RWPE2 (cell line): ENCODE measurements around the gene CERK.
A peak's percentile ranks its signal among the peaks of the same experiment; 100 is the strongest.
"Not testable (repeated sequence)": the region's sequence is repeated elsewhere in the genome, so short reads cannot be mapped to it uniquely, and the experiment has no call there.

Experiments
- ATAC-seq: fragments of 200-7000 bp; cut with Tn5 transposase; 3 replicates; pipeline ENCODE4 v1.9.1; 2021; ENCODE audit warnings: low read depth
- DNase-seq: peaks from one replicate; pipeline ENCODE4 v3.0.0-alpha.2; 2020; ENCODE audit warnings: low spot score
- H3K27ac ChIP-seq: fragments of 450-650 bp; 2 replicates; pipeline ENCODE4 v1.5.1; 2017; ENCODE audit warnings: mild to moderate bottlenecking; ENCODE audit not compliant: poor library complexity, severe bottlenecking
- H3K27me3 ChIP-seq: fragments of 250-450 bp; sonication (Bioruptor Pico); 2 replicates; pipeline ENCODE4 v1.5.1; 2021; ENCODE audit warnings: mild to moderate bottlenecking, moderate library complexity; ENCODE audit not compliant: insufficient read depth, poor library complexity, severe bottlenecking
- H3K36me3 ChIP-seq: fragments of 250-450 bp; sonication (Bioruptor Pico); 2 replicates; pipeline ENCODE4 v1.5.1; 2020; ENCODE audit warnings: low read depth, mild to moderate bottlenecking, moderate library complexity
- H3K4me1 ChIP-seq: fragments of 250-450 bp; sonication (Bioruptor Pico); 2 replicates; pipeline ENCODE4 v1.5.1; 2021; ENCODE audit warnings: mild to moderate bottlenecking, moderate library complexity; ENCODE audit not compliant: insufficient read depth, poor library complexity, severe bottlenecking
- H3K4me3 ChIP-seq: fragments of 250-450 bp; sonication (Bioruptor Pico); 2 replicates; pipeline ENCODE4 v1.5.1; 2021; ENCODE audit warnings: mild to moderate bottlenecking, moderate library complexity; ENCODE audit not compliant: severe bottlenecking
- H3K9me3 ChIP-seq: fragments of 250-450 bp; sonication (Bioruptor Pico); 2 replicates; pipeline ENCODE4 v1.5.1; 2021; ENCODE audit warnings: mild to moderate bottlenecking, moderate library complexity; ENCODE audit not compliant: severe bottlenecking
- TF ChIP-seq, protein P1 (sequence below): fragments of 450-650 bp; IDR thresholded peaks from one replicate; pipeline ENCODE4 v1.5.1; 2017; ENCODE audit warnings: mild to moderate bottlenecking, moderate library complexity; ENCODE audit not compliant: poor library complexity, severe bottlenecking

Gene CERK

DNA sequence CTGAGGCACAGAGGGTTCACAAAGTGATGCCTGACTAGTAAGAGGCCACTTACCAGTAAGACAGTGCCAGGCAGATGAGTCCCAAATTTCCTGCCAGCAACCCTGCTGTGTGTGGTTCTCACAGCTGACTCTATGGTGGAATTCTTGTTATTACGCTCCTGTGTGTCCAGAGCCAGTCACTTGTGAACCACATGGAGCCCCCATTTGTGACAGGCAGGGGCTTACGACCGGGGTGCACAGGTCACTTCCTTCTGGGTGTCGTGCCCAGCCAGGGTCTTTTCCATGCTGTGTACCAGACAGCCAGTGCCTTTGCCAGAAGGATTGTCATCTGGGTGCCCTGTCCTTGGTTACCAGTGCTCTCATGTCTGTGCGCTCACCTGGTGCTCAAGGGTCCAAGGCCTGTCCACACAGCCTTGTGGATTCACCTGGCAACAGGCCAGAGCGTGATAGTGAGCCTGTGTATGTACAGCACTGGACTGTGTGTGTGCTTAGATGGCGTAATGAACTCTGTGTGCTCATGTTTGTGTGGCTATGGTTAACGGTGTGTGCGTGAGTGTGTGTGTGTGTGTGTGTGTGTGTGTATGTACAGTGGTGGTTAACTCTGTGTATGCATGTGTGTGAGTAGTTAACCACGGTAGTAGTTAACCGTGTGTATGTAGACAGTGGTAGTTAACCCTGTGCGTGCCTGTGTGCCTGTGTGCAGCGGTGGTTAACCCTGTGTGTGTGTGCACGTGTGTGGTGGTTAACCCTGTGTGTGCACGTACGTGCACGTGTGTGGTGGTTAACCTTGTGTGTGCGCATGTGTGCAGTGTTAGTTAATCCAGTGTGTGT lies 99.2 kb downstream of the CERK start:
- TF ChIP-seq, protein P1, sequence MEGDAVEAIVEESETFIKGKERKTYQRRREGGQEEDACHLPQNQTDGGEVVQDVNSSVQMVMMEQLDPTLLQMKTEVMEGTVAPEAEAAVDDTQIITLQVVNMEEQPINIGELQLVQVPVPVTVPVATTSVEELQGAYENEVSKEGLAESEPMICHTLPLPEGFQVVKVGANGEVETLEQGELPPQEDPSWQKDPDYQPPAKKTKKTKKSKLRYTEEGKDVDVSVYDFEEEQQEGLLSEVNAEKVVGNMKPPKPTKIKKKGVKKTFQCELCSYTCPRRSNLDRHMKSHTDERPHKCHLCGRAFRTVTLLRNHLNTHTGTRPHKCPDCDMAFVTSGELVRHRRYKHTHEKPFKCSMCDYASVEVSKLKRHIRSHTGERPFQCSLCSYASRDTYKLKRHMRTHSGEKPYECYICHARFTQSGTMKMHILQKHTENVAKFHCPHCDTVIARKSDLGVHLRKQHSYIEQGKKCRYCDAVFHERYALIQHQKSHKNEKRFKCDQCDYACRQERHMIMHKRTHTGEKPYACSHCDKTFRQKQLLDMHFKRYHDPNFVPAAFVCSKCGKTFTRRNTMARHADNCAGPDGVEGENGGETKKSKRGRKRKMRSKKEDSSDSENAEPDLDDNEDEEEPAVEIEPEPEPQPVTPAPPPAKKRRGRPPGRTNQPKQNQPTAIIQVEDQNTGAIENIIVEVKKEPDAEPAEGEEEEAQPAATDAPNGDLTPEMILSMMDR, result no peak
- Histone ChIP-seq H3K27ac (no peak overlapping the region), H3K36me3 (no peaks in the 10 kb centered on the region), H3K27me3 (no peaks in the 10 kb centered on the region), H3K4me1 (no peaks in the 10 kb centered on the region), H3K4me3 (no peak overlapping the region), H3K9me3 (no peaks in the 10 kb centered on the region)
- DNase-seq (no peak), ATAC-seq (no peak)

DNA sequence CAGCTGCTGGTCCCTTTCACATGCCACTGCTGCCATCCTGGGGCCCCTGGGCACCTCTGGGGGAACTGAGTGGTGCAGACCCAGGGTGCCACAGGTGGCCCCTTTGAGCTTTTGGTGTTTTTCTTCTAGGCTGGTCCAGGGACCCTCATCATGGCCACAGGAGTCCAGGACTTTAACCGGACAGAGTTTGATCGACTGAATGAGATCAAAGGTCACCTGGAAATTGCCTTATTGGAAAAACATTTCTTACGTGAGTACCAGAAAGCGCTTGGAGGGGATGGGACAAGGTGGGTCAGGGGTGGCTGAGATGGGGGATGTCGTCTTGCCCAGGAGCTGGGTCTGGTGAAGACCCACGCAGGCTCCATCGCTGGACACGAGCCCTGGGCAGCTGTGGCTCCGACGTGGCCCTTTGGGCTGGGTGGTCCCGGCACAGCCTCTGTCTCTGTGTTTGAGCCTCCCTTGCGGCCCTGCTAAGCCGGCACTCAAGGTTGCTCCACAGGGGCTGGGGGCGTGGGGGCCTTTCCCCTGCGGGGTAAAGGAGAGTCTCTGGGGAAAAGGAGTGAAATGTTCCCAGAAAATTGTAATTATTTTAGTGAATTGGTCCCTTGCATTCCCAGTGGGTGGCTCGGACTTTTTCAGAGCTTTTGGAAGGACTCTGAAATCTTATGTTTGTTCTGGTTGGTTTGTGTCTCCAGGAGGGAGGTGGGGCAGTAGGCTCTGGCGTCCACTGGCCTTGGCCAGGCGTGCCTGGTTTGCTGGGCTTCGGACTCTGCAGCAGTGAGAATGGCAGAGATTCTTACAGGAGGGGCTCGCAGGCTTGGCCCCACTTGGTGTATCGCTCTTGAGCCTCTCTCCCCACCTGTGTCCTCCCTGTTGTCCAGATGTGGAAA lies 100.1 kb downstream of the CERK start:
- no peak overlapping the region for H3K27ac ChIP-seq
- no peaks in the 10 kb centered on the region for H3K36me3 ChIP-seq
- DNase-seq (no peak), ATAC-seq (no peak)
- H3K9me3 ChIP-seq, result no peaks in the 10 kb centered on the region
- no peaks in the 10 kb centered on the region for H3K27me3 ChIP-seq
- TF ChIP-seq, protein P1, result no peak
- H3K4me1 ChIP-seq, result no peaks in the 10 kb centered on the region
- H3K4me3 ChIP-seq, result no peak overlapping the region

DNA sequence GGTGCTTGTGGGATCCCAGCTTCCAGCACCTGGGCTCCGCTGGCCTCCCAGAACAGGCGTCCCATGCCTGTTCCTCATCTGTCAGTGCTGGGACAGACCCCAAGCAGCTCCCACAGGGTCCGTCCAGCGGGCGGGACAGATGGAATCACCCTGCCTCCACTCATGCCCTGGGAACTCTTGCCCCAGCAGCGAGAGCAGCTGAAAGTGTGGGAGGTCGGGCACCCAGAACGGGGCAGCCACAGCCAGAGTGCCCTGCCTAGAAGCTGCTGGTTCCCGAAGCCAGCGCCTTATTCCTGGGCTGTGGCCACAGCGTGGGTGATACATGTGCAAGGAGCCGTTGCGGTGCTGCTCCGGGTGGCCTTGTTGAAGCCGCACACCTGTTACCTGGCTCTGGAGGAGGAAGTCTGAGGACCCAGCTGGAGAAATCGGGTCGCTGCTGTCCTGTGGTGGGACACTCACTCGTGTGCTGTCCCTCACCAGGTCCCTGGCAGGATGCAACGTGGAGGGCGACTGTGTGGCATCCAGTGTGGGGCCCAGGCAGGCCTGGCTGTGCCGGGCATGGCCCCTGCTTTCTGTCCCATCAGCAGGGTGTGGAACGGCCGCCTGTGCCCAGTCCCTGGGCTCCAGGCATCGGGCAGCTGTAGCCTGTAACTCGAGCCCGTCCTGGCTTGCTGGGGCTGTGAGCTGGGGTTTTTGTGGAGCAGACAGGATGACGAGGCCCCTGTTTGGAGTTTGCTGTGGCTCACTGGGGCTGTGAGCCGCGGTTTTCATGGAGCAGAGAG lies 101.6 kb downstream of the CERK start:
- ATAC-seq (0 out of 3 replicates have a peak, but pooled peaks have one; percentile 13), DNase-seq (no peak)
- Histone ChIP-seq H3K36me3 (no peaks in the 10 kb centered on the region), H3K4me1 (no peaks in the 10 kb centered on the region), H3K4me3 (no peak overlapping the region), H3K27me3 (no peaks in the 10 kb centered on the region), H3K9me3 (no peaks in the 10 kb centered on the region), H3K27ac (no peak overlapping the region)
- TF ChIP-seq, protein P1, result no peak

DNA sequence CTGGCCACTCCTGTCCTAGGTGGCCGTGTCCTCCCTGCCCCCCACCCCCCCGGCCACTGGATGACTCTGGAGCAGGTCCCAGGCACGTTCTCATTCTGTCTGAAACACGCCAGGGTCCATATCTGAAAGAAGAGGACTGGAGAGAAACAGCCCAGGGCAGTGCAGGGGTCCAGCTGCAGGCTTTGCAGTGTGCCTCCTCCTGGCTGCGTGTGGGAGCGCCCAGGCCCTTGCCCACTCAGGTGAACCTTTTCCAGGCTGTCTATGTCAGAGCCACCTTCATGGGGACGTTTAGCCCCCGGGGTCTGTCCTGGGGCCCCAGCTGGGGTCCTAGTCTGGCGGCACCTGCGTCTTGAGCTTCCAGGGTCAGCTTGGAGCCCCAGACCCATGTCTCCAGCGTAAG lies 102.3 kb downstream of the CERK start:
- no peak for ATAC-seq
- H3K4me3 ChIP-seq, result no peak overlapping the region
- no peak for DNase-seq
- H3K27me3 ChIP-seq, result no peaks in the 10 kb centered on the region
- TF ChIP-seq, protein P1, result no peak
- H3K36me3 ChIP-seq, result no peaks in the 10 kb centered on the region
- H3K9me3 ChIP-seq, result no peaks in the 10 kb centered on the region
- no peaks in the 10 kb centered on the region for H3K4me1 ChIP-seq
- H3K27ac ChIP-seq, result no peak overlapping the region

DNA sequence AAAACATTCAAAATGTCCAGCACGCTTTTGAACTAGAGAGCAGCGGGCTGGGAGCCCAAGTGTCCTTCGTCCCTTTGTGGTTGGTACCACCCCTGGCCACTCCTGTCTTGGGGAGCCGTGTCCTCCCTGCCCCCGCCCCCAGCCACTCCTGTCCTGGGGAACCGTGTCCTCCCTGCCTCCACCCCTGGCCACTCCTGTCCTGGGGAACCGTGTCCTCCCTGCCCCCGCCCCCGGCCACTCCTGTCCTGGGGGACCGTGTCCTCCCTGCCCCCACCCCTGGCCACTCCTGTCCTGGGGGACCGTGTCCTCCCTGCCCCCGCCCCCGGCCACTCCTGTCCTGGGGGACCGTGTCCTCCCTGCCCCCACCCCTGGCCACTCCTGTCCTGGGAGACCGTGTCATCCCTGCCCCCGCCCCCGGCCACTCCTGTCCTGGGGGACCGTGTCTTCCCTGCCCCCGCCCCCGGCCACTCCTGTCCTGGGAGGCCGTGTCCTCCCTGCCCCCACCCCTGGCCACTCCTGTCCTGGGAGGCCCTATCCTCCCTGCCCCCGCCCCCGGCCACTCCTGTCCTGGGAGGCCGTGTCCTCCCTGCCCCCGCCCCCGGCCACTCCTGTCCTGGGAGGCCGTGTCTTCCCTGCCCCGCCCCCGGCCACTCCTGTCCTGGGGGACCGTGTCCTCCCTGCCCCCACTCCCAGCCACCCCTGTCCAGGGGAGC lies 102.9 kb downstream of the CERK start:
- DNase-seq, H3K27me3 ChIP-seq, H3K4me1 ChIP-seq, ATAC-seq, H3K4me3 ChIP-seq, H3K27ac ChIP-seq, H3K36me3 ChIP-seq, H3K9me3 ChIP-seq: not testable (repeated sequence)
